Right lobe of liver (tissue), 4 donors: ENCODE data around the gene CDC73.
"Not testable (repeated sequence)": the region's sequence is repeated elsewhere in the genome, so short reads cannot be mapped to it uniquely, and the experiment has no call there.

ENCODE experiments used
- CTCF ChIP-seq, 4 donors: fragments of 200-600 bp in 3 of 4; fragments of 450-650 bp in 1 of 4; IDR thresholded peaks; one replicate each; pipeline versions ENCODE4 v1.5.1 to v1.8.0; 2016 to 2022; ENCODE audit warnings: antibody characterized with exemption in 4 of 4, mild to moderate bottlenecking in 2 of 4
- POLR2A ChIP-seq: fragments of 450-650 bp; IDR thresholded peaks from one replicate; pipeline ENCODE4 v1.6.1; 2017; ENCODE audit warnings: antibody characterized with exemption, mild to moderate bottlenecking
- donor health status: DM: no; HTN: no; CAD: no.
- donor health status: DM: no; HTN: no; CAD: no.
- donor health status: DM: no; HTN: yes; CAD: no.

GRCh38 chr1:193231146-193231545 lies 109.3 kb downstream of the CDC73 start:
- not testable (repeated sequence) for TF ChIP-seq CTCF (IDR thresholded peaks at IDR 0.05); POLR2A
